IPS-15b (cell line): ENCODE measurements around the gene RNF168.
"Not testable (repeated sequence)": the region's sequence is repeated elsewhere in the genome, so short reads cannot be mapped to it uniquely, and the experiment has no call there.

ENCODE experiments used
- H3K27me3 ChIP-seq: one replicate; pipeline ENCODE4 v1.6.1; 2013; ENCODE audit warnings: low read length; ENCODE audit not compliant: control insufficient read depth, insufficient read depth
- H3K36me3 ChIP-seq: one replicate; pipeline ENCODE4 v1.6.1; 2013; ENCODE audit warnings: low read length; ENCODE audit not compliant: control insufficient read depth, insufficient read depth
- H3K4me1 ChIP-seq: one replicate; pipeline ENCODE4 v1.6.1; 2013; ENCODE audit warnings: mild to moderate bottlenecking, low read length; ENCODE audit not compliant: control insufficient read depth, insufficient read depth
- H3K4me3 ChIP-seq: one replicate; pipeline ENCODE4 v1.5.1; 2013; ENCODE audit warnings: low read depth, low read length
- H3K9ac ChIP-seq: one replicate; pipeline ENCODE4 v1.6.1; 2013; ENCODE audit warnings: low read depth, mild to moderate bottlenecking, low read length
- H3K9me3 ChIP-seq: one replicate; pipeline ENCODE4 v1.6.1; 2013; ENCODE audit warnings: mild to moderate bottlenecking, low read length; ENCODE audit not compliant: control insufficient read depth, insufficient read depth

Gene RNF168

GRCh38 chr3:196423044-196423781 is 80.4 kb downstream of the RNF168 start:
- Histone ChIP-seq H3K9me3 (no peaks in the 10 kb centered on the region), H3K4me3 (no peak overlapping the region), H3K36me3 (no peaks in the 10 kb centered on the region), H3K4me1 (no peaks in the 10 kb centered on the region), H3K27me3 (no peaks in the 10 kb centered on the region), H3K9ac (no peak overlapping the region)

- not testable (repeated sequence) for H3K9ac ChIP-seq, H3K4me1 ChIP-seq, H3K4me3 ChIP-seq, H3K36me3 ChIP-seq, H3K9me3 ChIP-seq, H3K27me3 ChIP-seq
Measured at GRCh38 chr3:196421668-196422067, 81.9 kb downstream of the RNF168 start.

GRCh38 chr3:196419386-196419785 is 84.2 kb downstream of the RNF168 start:
- Histone ChIP-seq H3K9ac (no peak overlapping the region), H3K27me3 (no peaks in the 10 kb centered on the region), H3K4me3 (no peak overlapping the region), H3K9me3 (no peaks in the 10 kb centered on the region), H3K36me3 (no peaks in the 10 kb centered on the region), H3K4me1 (no peaks in the 10 kb centered on the region)
